ENCODE results near the gene QSOX2. TPM values are rescaled to one million over a fixed set of nuclear protein-coding genes. Genes with fewer than 3 reads are reported as not detected.

Gene QSOX2
- total RNA-seq, 1 donor from 2014 or later: 16.8 TPM

- TF ChIP-seq CTCF (IDR thresholded peaks at IDR 0.05; ENCODE audit: unreplicated experiment): no peak
- Mint-ChIP-seq H3K27ac (no peak within 1 kb of the TSS), H3K9me3 (no peaks in the 10 kb centered on the region), H3K27me3 (ENCODE audit: low read depth) (peaks cover 56% of the 10 kb centered on the region), H3K4me1 (no peaks in the 10 kb centered on the region), H3K4me3 (no peak within 1 kb of the TSS), H3K36me3 (peaks cover 9% of the 10 kb centered on the region)
- peak; percentile 63 to 73 for DNase-seq (ENCODE audit: low spot score in 2 of 2, unreplicated experiment in 2 of 2)
Observed at GRCh38 chr9:136204838-136205706, 40.5 kb downstream of the QSOX2 start, which contains the start of gene LHX3. LHX3 (minus strand) TSS chr9:136205128; CDS start chr9:136205012, 116 bp downstream.

- no peak for DNase-seq (ENCODE audit: low spot score in 2 of 2, unreplicated experiment in 2 of 2)
Observed at GRCh38 chr9:136204145-136204805, 41.3 kb downstream of the QSOX2 start.

GRCh38 chr9:136203408-136204144 lies 42.0 kb downstream of the QSOX2 start:
- no peak for TF ChIP-seq CTCF (IDR thresholded peaks at IDR 0.05; ENCODE audit: unreplicated experiment)
- no peak overlapping the region for H3K4me3 Mint-ChIP-seq
- H3K4me1 Mint-ChIP-seq: no peaks in the 10 kb centered on the region
- no peak for DNase-seq (ENCODE audit: low spot score in 2 of 2, unreplicated experiment in 2 of 2)
- peaks cover 66% of the 10 kb centered on the region for H3K27me3 Mint-ChIP-seq (ENCODE audit: low read depth)
- H3K36me3 Mint-ChIP-seq: peaks cover 9% of the 10 kb centered on the region
- H3K9me3 Mint-ChIP-seq: no peaks in the 10 kb centered on the region
- no peak overlapping the region for H3K27ac Mint-ChIP-seq

More at GRCh38 chr9:136204145-136204805, 41.3 kb downstream of the QSOX2 start:
- Mint-ChIP-seq H3K9me3 (no peaks in the 10 kb centered on the region), H3K27ac (no peak overlapping the region), H3K4me1 (no peaks in the 10 kb centered on the region), H3K27me3 (ENCODE audit: low read depth) (peaks cover 63% of the 10 kb centered on the region), H3K36me3 (peaks cover 9% of the 10 kb centered on the region), H3K4me3 (no peak overlapping the region)
- TF ChIP-seq CTCF (IDR thresholded peaks at IDR 0.05; ENCODE audit: unreplicated experiment): no peak

- H3K9me3 Mint-ChIP-seq: no peaks in the 10 kb centered on the region
- H3K36me3 Mint-ChIP-seq: peaks cover 5% of the 10 kb centered on the region
- H3K4me1 Mint-ChIP-seq: no peaks in the 10 kb centered on the region
- H3K27me3 Mint-ChIP-seq (ENCODE audit: low read depth): peaks cover 74% of the 10 kb centered on the region
- H3K4me3 Mint-ChIP-seq: no peak overlapping the region
- no peak for DNase-seq (ENCODE audit: low spot score in 2 of 2, unreplicated experiment in 2 of 2)
- no peak overlapping the region for H3K27ac Mint-ChIP-seq
- no peak for TF ChIP-seq CTCF (IDR thresholded peaks at IDR 0.05; ENCODE audit: unreplicated experiment)
Observed at GRCh38 chr9:136202454-136203407, 42.9 kb downstream of the QSOX2 start.

Data from mesothelial cell of epicardium (in vitro differentiated cells).